ENCODE results near the gene PPP2R5E.

- TF ChIP-seq, protein P1, sequence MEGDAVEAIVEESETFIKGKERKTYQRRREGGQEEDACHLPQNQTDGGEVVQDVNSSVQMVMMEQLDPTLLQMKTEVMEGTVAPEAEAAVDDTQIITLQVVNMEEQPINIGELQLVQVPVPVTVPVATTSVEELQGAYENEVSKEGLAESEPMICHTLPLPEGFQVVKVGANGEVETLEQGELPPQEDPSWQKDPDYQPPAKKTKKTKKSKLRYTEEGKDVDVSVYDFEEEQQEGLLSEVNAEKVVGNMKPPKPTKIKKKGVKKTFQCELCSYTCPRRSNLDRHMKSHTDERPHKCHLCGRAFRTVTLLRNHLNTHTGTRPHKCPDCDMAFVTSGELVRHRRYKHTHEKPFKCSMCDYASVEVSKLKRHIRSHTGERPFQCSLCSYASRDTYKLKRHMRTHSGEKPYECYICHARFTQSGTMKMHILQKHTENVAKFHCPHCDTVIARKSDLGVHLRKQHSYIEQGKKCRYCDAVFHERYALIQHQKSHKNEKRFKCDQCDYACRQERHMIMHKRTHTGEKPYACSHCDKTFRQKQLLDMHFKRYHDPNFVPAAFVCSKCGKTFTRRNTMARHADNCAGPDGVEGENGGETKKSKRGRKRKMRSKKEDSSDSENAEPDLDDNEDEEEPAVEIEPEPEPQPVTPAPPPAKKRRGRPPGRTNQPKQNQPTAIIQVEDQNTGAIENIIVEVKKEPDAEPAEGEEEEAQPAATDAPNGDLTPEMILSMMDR (IDR thresholded peaks at IDR 0.05; ENCODE audit: insufficient read depth, low read length, poor library complexity, severe bottlenecking) = no peak
- no peak for TF ChIP-seq EZH2phosphoT487 (conservative IDR thresholded peaks at IDR 0.05; ENCODE audit: low read length)
Observed at GRCh38 chr14:63383776-63384367, 159.3 kb downstream of the PPP2R5E start.
